Gastroesophageal sphincter (tissue), 3 donors: ENCODE measurements around the gene C6orf132.

Experiments used
- CTCF ChIP-seq, 4 experiments: fragments of 200-600 bp in 2 of 4; fragments of 450-650 bp in 2 of 4; sonication (generic) in 1 of 4; IDR thresholded peaks; one replicate each; pipeline ENCODE4 v1.5.1; 2017 to 2019; ENCODE audit warnings: antibody characterized with exemption in 4 of 4, mild to moderate bottlenecking in 2 of 4, moderate library complexity in 2 of 4
- POLR2A ChIP-seq, 2 donors: fragments of 450-650 bp; IDR thresholded peaks; one replicate each; pipeline ENCODE4 v1.6.1; 2017; ENCODE audit warnings: antibody characterized with exemption in 2 of 2, mild to moderate bottlenecking in 2 of 2, moderate library complexity in 1 of 2

- TF ChIP-seq POLR2A (IDR thresholded peaks at IDR 0.05): no peak
- TF ChIP-seq CTCF (IDR thresholded peaks at IDR 0.05): no peak
Measured at GRCh38 chr6:42068872-42069522, 73.4 kb downstream of the C6orf132 start.
